Activated CD4-positive, alpha-beta T cell treated with anti-CD3 and anti-CD28 coated beads, Interleukin-10, Interleukin-2, amounts not matched to agents 100 ng/mL and 50 ng/mL, durations not matched to agents 16 hours and 8 hours (primary cell): ENCODE measurements around the gene KMT2A.
A peak's percentile ranks its signal among the peaks of the same experiment; 100 is the strongest.
"Not testable (repeated sequence)": the region's sequence is repeated elsewhere in the genome, so short reads cannot be mapped to it uniquely, and the experiment has no call there.

ENCODE experiments used
- DNase-seq: peaks from one replicate; pipeline ENCODE4 v3.0.0-alpha.2; 2020

The KMT2A gene

GRCh38 chr11:118435290-118435892 lies 901 bp upstream of the KMT2A start:
- peak; percentile 87 for DNase-seq

- peak; percentile 46 for DNase-seq
These were observed 431 bp downstream of the KMT2A start for GRCh38 chr11:118436639-118437207.

GRCh38 chr11:118437208-118438125 lies 1.2 kb downstream of the KMT2A start:
- DNase-seq, result peak; percentile 75

GRCh38 chr11:118438314-118438931 lies 2.1 kb downstream of the KMT2A start:
- DNase-seq, result peak; percentile 73

DNA sequence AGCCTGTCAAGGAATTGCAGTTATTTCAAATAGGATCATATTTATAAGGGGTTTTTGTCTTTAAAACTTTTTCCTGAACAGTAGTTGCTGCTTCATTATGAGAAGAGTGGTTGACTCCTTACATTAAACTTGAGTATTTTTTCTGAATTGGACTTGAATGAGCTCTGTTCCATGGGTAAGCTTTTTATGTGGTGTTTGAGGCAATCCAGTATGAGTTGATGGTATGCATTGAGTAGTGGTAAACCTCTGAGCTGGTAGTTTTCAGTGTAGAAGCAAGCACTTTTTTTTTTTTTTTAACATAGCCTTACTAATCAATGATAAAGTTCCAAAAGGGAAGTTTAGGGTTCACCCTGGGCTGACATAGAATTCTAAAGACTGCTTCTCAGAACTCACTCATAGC lies 3.4 kb downstream of the KMT2A start:
- DNase-seq, result peak; percentile 65

DNA sequence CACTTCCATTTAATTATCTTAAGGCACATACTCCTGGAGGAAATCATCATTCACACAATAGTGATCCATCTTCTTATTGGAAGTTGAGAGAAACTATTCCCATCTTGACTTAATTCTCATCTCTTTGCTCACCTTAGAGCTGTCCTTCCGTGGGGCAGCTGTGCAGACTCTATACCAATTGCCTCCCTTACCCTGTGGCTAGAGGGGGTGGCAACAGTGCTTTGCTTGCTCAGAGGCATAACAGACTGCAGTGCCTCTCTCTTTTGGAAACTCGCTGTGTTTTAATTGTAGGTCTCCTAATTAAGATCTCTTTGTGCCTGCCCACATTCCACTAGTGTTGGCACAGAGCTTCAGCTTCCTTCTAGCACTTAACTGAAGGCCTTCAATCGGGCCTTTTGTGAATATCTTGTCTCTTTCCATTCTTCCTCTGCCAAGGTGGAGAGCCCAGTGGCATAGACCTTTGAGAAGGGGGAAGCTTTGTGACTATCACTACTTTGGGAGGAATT lies 5.5 kb downstream of the KMT2A start:
- DNase-seq, result peak; percentile 38

- DNase-seq, result peak; percentile 57
These were observed 6.0 kb downstream of the KMT2A start for GRCh38 chr11:118442301-118442700.

DNA sequence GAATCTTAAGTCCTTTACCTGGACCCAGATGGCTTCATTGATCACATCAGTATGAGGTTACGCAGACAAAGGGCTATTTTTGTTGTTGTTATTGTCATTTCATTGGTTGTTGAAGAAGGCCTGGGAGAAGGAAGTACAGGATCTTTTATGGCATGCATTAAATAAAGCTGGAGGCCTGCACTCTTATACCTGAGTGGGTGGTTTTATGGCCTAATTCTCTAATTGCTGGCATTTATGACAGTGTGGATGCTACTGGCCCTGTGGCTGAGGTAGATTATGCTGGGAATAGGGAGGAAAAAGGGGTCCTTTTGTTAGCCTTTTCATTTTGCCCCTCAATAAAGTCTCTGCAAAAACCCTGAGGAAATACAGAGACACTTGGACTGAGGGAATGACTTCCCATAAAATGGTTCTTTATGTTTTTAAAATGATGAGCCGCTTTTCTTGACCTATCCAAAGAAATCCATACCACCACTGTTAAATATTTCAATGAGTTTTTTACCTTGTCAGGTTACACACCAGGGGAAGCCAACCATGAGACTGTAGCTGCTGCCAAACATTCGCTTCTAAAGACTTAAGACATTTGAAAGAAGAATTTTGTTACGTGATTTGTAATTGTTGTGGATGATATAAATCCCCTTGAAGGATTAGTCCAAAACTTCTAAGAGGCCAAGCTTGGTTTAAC lies 6.8 kb downstream of the KMT2A start:
- no peak for DNase-seq

- peak; percentile 78 for DNase-seq
These were observed 7.4 kb downstream of the KMT2A start for GRCh38 chr11:118443590-118444218.

DNA sequence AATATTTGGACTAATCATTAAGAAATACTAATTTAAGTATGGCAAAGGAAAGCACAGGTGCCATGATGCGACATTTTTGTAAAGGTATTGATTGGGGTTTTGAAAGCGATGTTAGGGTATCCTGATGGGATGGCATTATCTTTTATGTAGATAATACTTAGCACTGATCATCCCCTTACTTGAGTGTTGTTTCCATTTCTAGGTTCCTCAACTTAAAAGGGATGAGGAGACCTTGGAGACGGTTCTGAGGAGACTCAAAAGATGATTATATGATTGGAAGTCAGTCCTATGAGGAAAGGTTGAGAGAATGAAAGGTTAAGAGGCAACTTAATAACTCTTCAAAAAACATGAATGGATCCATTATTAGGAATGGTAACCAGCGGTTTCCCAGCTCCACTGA lies 11.1 kb downstream of the KMT2A start:
- no peak for DNase-seq

DNA sequence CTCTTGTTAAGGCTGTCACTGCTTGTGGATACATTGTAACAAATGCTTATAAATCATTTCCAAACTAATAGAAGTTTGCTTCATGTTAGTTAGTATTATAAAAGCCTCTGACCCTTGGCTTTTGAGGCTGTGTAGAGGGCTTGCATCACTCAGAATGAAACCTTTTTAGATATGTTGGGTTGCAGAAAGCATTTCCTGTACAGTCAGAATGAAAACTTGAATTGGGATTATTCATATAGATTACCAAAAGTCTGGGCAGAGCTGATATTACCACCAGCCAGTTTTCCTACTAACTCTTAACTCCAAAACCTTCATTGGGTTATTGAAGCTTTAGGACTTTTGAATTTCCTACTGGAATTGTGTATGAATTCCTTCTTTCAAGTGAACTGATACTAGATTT lies 12.0 kb downstream of the KMT2A start:
- peak; percentile 90 for DNase-seq

DNA sequence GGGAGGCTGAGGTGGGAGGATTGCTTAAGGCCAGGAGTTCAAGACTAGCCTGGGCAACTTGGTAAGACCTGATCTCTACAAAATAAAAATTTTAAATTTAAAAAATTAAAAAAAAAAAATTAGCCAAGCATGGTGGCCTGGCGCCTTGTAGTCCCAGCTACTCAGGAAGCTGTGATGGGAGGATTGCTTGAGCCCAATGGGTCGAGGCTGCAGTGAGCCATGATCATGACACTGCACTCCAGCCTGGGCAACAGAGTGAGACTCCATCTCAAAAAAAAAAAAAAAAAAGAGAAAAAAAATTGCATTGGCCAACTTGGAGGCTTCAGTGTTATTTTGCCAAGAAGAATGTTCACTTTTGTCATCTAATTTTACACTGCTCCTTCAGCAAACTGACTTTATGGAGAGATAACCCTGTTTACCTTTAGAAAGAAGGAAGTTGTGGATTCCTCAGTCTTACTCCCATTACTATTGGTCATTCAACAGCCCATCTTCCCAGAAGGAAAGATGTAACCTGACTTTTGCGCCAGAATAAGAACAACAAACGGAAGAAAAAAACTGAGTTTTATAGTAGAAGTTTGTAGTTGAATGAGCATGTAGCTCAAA lies 13.1 kb downstream of the KMT2A start:
- DNase-seq, result no peak

DNA sequence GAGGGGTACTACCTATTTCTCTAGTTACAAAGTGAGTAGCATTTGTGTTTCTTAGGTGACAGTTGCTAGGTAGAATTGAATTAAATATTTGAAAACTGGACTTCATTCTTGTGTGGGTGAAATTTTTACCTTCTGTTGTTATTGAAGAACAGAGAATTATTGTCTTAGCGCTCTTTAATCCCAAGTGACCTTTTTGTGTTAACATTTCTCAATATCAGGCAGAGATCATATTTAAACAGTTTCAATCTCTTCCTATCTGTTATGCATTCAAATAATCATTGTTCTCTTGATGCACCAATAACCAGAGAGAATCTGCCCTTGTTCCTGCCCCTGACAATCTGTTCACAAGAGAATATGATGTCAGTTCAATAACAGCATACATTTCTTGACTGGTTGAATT lies 14.2 kb downstream of the KMT2A start:
- DNase-seq, result no peak

- no peak for DNase-seq
These were observed 25.9 kb downstream of the KMT2A start for GRCh38 chr11:118462178-118462577.

GRCh38 chr11:118468968-118469367 lies 32.7 kb downstream of the KMT2A start:
- not testable (repeated sequence) for DNase-seq

- DNase-seq, result no peak
These were observed 34.7 kb downstream of the KMT2A start for GRCh38 chr11:118471030-118471429.

GRCh38 chr11:118473537-118473936 lies 37.2 kb downstream of the KMT2A start:
- DNase-seq, result no peak

- no peak for DNase-seq
These were observed 40.4 kb downstream of the KMT2A start for GRCh38 chr11:118476676-118477075.

GRCh38 chr11:118481238-118481637 lies 44.9 kb downstream of the KMT2A start:
- DNase-seq, result not testable (repeated sequence)

DNA sequence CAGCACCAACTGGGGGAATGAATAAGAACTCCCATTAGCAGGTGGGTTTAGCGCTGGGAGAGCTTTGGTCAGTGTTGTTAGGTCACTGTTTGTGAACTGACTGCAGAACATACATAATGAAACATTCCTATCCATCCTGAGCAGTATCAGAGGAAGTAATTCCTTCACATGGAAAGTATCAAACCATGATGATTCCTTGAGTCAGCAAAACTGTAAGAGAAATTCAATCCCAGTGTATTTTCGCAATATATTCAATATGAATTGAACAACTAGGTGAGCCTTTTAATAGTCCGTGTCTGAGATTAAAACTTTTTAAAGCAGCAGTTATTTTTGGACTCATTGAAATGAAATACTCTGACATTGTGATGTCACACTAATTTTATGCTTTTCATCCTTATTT lies 48.1 kb downstream of the KMT2A start:
- DNase-seq, result no peak

DNA sequence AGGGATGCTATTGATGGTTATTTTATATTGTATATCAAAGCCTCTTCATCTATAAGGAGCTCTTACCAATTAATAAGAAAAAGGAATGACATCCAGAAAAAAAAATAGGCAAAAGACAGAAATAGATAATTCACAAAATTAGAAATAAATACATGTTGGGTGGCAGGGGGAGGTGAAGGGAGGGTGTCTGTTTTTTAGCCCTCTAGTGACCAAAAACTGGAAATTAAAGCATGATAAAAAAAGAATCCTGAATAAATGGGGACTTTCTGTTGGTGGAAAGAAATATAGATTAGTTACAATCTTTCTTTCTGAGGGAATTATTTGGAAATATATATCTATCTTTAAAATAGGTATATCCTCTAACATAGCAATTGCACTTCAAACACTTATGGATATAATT lies 49.0 kb downstream of the KMT2A start:
- no peak for DNase-seq
